H1 (cell line): ENCODE measurements around the gene MCF2L.

ENCODE experiments used
- EP300 ChIP-seq, 2 experiments: IDR thresholded peaks; 1 replicate in 1 of 2; 2 replicates in 1 of 2; pipeline ENCODE4 v1.6.1; 2011 to 2012; ENCODE audit warnings: low read depth in 2 of 2, low read length in 2 of 2, mild to moderate bottlenecking in 2 of 2, borderline replicate concordance in 1 of 2, inconsistent platforms in 1 of 2, moderate library complexity in 1 of 2
- POLR2AphosphoS5 ChIP-seq: IDR thresholded peaks from 2 replicates; pipeline ENCODE4 v1.6.1; 2011; ENCODE audit warnings: low read depth, low read length
- SP1 ChIP-seq: IDR thresholded peaks from 2 replicates; pipeline ENCODE4 v1.6.1; 2011; ENCODE audit warnings: low read depth, low read length
- TAF1 ChIP-seq: IDR thresholded peaks from 2 replicates; pipeline ENCODE4 v1.6.1; 2011; ENCODE audit warnings: mild to moderate bottlenecking, low read depth, low read length
- TCF12 ChIP-seq: IDR thresholded peaks from 2 replicates; pipeline ENCODE4 v1.6.1; 2011; ENCODE audit warnings: low read depth, mild to moderate bottlenecking, low read length
- TF ChIP-seq, protein P1 (sequence below), 3 experiments: IDR thresholded peaks; 1 replicate in 2 of 3; 2 replicates in 1 of 3; pipeline versions ENCODE4 v1.5.1 to v1.6.1; 2011; ENCODE audit warnings: low read length in 3 of 3, mild to moderate bottlenecking in 3 of 3, inconsistent platforms in 2 of 3, low read depth in 1 of 3, moderate library complexity in 1 of 3; ENCODE audit not compliant: insufficient read depth in 1 of 3; ENCODE audit errors: control extremely low read depth in 1 of 3

DNA sequence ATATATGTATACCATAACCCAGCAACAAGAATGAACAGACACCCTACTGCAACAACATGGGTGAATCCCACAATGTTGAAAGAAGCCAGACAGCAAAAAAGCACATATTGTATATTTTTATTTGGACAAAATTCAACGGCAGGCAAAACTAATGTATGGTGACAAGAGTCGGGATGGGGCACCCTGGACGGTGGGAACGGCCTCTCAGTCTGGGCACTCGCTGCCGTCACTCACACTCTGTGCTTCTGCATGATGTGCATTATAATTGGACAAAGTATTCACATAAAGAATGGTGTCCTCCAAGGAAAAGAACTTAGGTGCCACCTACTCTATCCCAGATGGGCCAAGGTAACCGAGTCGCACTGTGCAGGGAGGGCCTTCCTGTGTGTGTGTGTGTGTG lies 71.0 kb downstream of the MCF2L start:
- TF ChIP-seq SP1 (no peak), TAF1 (no peak), POLR2AphosphoS5 (no peak), EP300 (IDR thresholded peaks at IDR 0.05; ENCODE audit: borderline replicate concordance in 1 of 2, low read depth in 2 of 2, low read length in 2 of 2) (no peak), TCF12 (no peak)
- TF ChIP-seq, protein P1, sequence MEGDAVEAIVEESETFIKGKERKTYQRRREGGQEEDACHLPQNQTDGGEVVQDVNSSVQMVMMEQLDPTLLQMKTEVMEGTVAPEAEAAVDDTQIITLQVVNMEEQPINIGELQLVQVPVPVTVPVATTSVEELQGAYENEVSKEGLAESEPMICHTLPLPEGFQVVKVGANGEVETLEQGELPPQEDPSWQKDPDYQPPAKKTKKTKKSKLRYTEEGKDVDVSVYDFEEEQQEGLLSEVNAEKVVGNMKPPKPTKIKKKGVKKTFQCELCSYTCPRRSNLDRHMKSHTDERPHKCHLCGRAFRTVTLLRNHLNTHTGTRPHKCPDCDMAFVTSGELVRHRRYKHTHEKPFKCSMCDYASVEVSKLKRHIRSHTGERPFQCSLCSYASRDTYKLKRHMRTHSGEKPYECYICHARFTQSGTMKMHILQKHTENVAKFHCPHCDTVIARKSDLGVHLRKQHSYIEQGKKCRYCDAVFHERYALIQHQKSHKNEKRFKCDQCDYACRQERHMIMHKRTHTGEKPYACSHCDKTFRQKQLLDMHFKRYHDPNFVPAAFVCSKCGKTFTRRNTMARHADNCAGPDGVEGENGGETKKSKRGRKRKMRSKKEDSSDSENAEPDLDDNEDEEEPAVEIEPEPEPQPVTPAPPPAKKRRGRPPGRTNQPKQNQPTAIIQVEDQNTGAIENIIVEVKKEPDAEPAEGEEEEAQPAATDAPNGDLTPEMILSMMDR (IDR thresholded peaks at IDR 0.05; ENCODE audit: control extremely low read depth in 1 of 3, insufficient read depth in 1 of 3, low read depth in 1 of 3, low read length in 3 of 3), result no peak
